SU-DHL-6 (cell line): Measurements from ENCODE around the gene SNX27.

Experiments
- H2AFZ ChIP-seq: fragments of 200-600 bp; sonication (generic); 2 replicates; pipeline ENCODE4 v1.6.1; 2014; ENCODE audit warnings: low read depth, mild to moderate bottlenecking, moderate library complexity, mixed read lengths, antibody characterized with exemption, low read length; ENCODE audit not compliant: severe bottlenecking
- H3F3A ChIP-seq: fragments of 200-600 bp; shearing (Covaris generic); 2 replicates; pipeline ENCODE4 v1.6.0; 2016; ENCODE audit warnings: antibody characterized with exemption, mild to moderate bottlenecking; ENCODE audit not compliant: insufficient read depth
- H3K27ac ChIP-seq: fragments of 200-600 bp; sonication (generic); 2 replicates; pipeline ENCODE4 v1.5.1; 2016; ENCODE audit warnings: low read depth, mild to moderate bottlenecking, low read length, moderate library complexity, mixed read lengths
- H3K27me3 ChIP-seq: fragments of 200-600 bp; sonication (generic), shearing (Covaris generic); 2 replicates; pipeline ENCODE4 v1.6.0; 2014; ENCODE audit warnings: mild to moderate bottlenecking, low read length
- H3K36me3 ChIP-seq: fragments of 200-600 bp; sonication (generic); 2 replicates; pipeline ENCODE4 v1.6.1; 2014; ENCODE audit warnings: mild to moderate bottlenecking, low read length, mixed read lengths
- H3K4me2 ChIP-seq: fragments of 300-600, 200-600 bp; shearing (Covaris generic), sonication (generic); 2 replicates; pipeline ENCODE4 v1.6.0; 2014; ENCODE audit warnings: low read length, low read depth, mild to moderate bottlenecking; ENCODE audit not compliant: poor library complexity, severe bottlenecking
- H3K4me3 ChIP-seq: fragments of 200-600 bp; sonication (generic); 2 replicates; pipeline ENCODE4 v1.5.1; 2014; ENCODE audit warnings: antibody characterized with exemption, low read length, mild to moderate bottlenecking, mixed read lengths; ENCODE audit not compliant: insufficient read depth, poor library complexity, severe bottlenecking
- H3K79me2 ChIP-seq: fragments of 200-600 bp; sonication (generic); 2 replicates; pipeline ENCODE4 v1.6.1; 2014; ENCODE audit warnings: mild to moderate bottlenecking, low read length, moderate library complexity; ENCODE audit not compliant: insufficient read depth
- H3K9ac ChIP-seq: fragments of 200-600 bp; sonication (generic); 2 replicates; pipeline ENCODE4 v1.7.0; 2014; ENCODE audit warnings: mild to moderate bottlenecking, low read length
- H3K9me2 ChIP-seq: fragments of 200-600 bp; sonication (generic); replicated peaks from 2 replicates; pipeline ENCODE4 v1.6.1; 2014; ENCODE audit warnings: low read length; ENCODE audit not compliant: insufficient read depth
- H3K9me3 ChIP-seq: fragments of 200-600 bp; sonication (generic); 2 replicates; pipeline ENCODE4 v1.6.1; 2014; ENCODE audit warnings: low read length, mixed read lengths; ENCODE audit not compliant: insufficient read depth
- H4K20me1 ChIP-seq: fragments of 200-600 bp; sonication (generic); 2 replicates; pipeline ENCODE4 v1.6.1; 2014; ENCODE audit warnings: low read depth, mild to moderate bottlenecking, antibody characterized with exemption, low read length, moderate library complexity, mixed read lengths
- EZH2phosphoT487 ChIP-seq: fragments of 200-600 bp; sonication (generic), shearing (Covaris generic); conservative IDR thresholded peaks from 2 replicates; pipeline ENCODE4 v1.6.1; 2018; ENCODE audit warnings: mild to moderate bottlenecking, antibody characterized with exemption, low read length, moderate library complexity, mixed read lengths
- TF ChIP-seq, protein P1 (sequence below): fragments of 200-600 bp; sonication (generic); IDR thresholded peaks from one replicate; pipeline ENCODE4 v1.5.1; 2017; ENCODE audit warnings: antibody characterized with exemption, mild to moderate bottlenecking, low read length, moderate library complexity; ENCODE audit not compliant: insufficient read depth, poor library complexity, severe bottlenecking

SNX27 gene

GRCh38 chr1:151684128-151684527, 72.3 kb downstream of the SNX27 start:
- Histone ChIP-seq H3K9me2 (no peaks in the 10 kb centered on the region), H3K9ac (no peak overlapping the region), H2AFZ (no peak overlapping the region), H3K27ac (no peak overlapping the region), H3K4me2 (no peak overlapping the region), H3K79me2 (no peaks in the 10 kb centered on the region), H3K4me3 (no peak overlapping the region), H3K36me3 (no peaks in the 10 kb centered on the region; the same call in 1 of the 2 replicates), H3K9me3 (no peaks in the 10 kb centered on the region), H4K20me1 (no peaks in the 10 kb centered on the region), H3F3A (no peaks in the 10 kb centered on the region), H3K27me3 (no peaks in the 10 kb centered on the region)
- TF ChIP-seq EZH2phosphoT487, result no peak
- TF ChIP-seq, protein P1, sequence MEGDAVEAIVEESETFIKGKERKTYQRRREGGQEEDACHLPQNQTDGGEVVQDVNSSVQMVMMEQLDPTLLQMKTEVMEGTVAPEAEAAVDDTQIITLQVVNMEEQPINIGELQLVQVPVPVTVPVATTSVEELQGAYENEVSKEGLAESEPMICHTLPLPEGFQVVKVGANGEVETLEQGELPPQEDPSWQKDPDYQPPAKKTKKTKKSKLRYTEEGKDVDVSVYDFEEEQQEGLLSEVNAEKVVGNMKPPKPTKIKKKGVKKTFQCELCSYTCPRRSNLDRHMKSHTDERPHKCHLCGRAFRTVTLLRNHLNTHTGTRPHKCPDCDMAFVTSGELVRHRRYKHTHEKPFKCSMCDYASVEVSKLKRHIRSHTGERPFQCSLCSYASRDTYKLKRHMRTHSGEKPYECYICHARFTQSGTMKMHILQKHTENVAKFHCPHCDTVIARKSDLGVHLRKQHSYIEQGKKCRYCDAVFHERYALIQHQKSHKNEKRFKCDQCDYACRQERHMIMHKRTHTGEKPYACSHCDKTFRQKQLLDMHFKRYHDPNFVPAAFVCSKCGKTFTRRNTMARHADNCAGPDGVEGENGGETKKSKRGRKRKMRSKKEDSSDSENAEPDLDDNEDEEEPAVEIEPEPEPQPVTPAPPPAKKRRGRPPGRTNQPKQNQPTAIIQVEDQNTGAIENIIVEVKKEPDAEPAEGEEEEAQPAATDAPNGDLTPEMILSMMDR, result no peak

DNA sequence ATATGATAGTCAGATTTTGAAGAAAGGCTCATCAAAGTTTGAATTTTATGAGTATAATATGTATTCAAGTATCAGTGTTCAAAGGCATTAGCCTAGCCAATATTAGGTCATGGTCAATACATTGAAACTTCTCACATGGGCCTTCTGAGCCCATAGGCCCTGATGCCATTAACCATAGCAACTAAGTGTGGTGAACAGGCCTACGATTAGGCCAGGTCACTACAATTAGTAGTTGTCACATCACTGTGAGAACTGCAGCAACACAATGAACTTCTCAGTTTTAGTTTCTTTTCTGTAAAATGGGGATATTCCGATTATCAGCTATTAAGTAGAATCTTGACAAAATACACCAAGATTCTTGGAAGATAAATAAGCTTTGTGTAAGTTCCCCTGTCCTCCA, 74.7 kb downstream of the SNX27 start:
- Histone ChIP-seq H2AFZ (no peak overlapping the region), H3K27ac (no peak overlapping the region), H3K4me3 (no peak overlapping the region), H3K9me2 (no peaks in the 10 kb centered on the region), H3K36me3 (no peaks in the 10 kb centered on the region), H4K20me1 (no peaks in the 10 kb centered on the region), H3K79me2 (no peaks in the 10 kb centered on the region), H3F3A (no peaks in the 10 kb centered on the region), H3K9me3 (no peaks in the 10 kb centered on the region), H3K27me3 (no peaks in the 10 kb centered on the region), H3K9ac (no peak overlapping the region), H3K4me2 (no peak overlapping the region)
- TF ChIP-seq EZH2phosphoT487, result no peak

DNA sequence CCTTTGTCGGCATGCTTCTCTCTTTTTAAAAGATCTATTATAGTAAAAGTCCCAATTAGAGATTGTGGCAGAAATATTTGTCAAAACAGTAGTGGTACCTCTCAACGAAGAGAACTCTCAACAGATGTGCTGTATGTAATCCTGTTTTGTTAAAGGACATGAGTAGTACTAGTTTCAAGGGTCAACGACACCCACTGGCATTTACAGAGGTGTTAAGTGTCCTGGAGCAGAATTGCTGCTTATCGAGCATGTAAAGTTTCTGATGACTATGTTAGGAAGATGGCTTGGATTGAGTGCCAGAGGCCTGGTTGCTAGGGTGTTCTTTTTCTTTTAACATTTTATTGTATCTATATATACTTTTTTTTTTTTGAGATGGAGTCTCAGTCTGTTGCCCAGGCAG, 77.6 kb downstream of the SNX27 start:
- Histone ChIP-seq H2AFZ (no peak overlapping the region), H3K9me2 (no peaks in the 10 kb centered on the region), H3K36me3 (0 out of 2 replicates have a peak, but pooled peaks cover 5% of the 10 kb centered on the region), H3K4me3 (no peak overlapping the region), H3K4me2 (no peak overlapping the region), H4K20me1 (no peaks in the 10 kb centered on the region), H3K9ac (no peak overlapping the region), H3K27me3 (no peaks in the 10 kb centered on the region), H3F3A (no peaks in the 10 kb centered on the region), H3K79me2 (no peaks in the 10 kb centered on the region), H3K9me3 (no peaks in the 10 kb centered on the region), H3K27ac (no peak overlapping the region)
- no peak for TF ChIP-seq EZH2phosphoT487
- TF ChIP-seq, protein P1, result no peak

DNA sequence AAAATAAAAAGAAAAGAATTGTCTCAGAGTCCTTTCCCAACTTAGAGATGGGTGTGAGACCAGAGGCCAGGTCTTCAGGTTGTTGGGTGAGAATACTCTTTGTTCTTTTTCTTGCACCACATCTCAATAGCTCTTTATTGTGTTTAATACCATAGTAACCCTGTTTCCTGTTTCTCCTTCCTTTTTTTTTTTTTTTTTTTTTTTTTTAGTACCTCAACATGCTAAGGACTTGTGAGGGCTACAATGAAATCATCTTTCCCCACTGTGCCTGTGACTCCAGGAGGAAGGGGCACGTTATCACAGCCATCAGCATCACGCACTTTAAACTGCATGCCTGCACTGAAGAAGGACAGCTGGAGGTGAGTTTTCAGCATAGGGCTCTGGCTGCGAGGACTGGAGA, 80.4 kb downstream of the SNX27 start:
- H3F3A ChIP-seq, result no peaks in the 10 kb centered on the region
- no peak overlapping the region for H3K4me2 ChIP-seq
- TF ChIP-seq EZH2phosphoT487, result no peak
- TF ChIP-seq, protein P1, result no peak
- H3K4me3 ChIP-seq, result no peak overlapping the region
- H3K36me3 ChIP-seq, result peaks cover 5% of the 10 kb centered on the region; the same call in 1 of the 2 replicates
- no peak overlapping the region for H2AFZ ChIP-seq
- H3K9ac ChIP-seq, result no peak overlapping the region
- no peaks in the 10 kb centered on the region for H3K79me2 ChIP-seq
- H3K27me3 ChIP-seq, result no peaks in the 10 kb centered on the region
- no peaks in the 10 kb centered on the region for H3K9me3 ChIP-seq
- H4K20me1 ChIP-seq, result no peaks in the 10 kb centered on the region
- H3K27ac ChIP-seq, result no peak overlapping the region
- no peaks in the 10 kb centered on the region for H3K9me2 ChIP-seq
